ENCODE measurements around the gene LNPEP.

GRCh38 chr5:97078958-97079743, 143.3 kb downstream of the LNPEP start:
- TF ChIP-seq CTCF (conservative IDR thresholded peaks at IDR 0.05) (no peak), EZH2 (IDR thresholded peaks at IDR 0.05; ENCODE audit: low read depth) (no peak)
